Stimulated activated naive CD8-positive, alpha-beta T cell treated with anti-CD3 and anti-CD28 coated beads, Interleukin-15, Interleukin-2, amounts not matched to agents 100 U/mL and 50 U/mL, for 24 hours (primary cell): ENCODE data around the gene MX1.

Experiments used
- ATAC-seq: fragments of 150-1000 bp; cut with Tn5 transposase; one replicate; pipeline ENCODE4 v1.10.0; 2021
- DNase-seq: peaks from one replicate; pipeline ENCODE4 v3.0.0; 2021

MX1 gene

GRCh38 chr21:41425954-41426675, at the start of gene MX1:
TSS of gene MX1 (plus strand) at chr21:41426239. CDS start at chr21:41432071, 5,832 bp downstream.
- peak; percentile 83 for DNase-seq
- peak; percentile 96 for ATAC-seq

DNA sequence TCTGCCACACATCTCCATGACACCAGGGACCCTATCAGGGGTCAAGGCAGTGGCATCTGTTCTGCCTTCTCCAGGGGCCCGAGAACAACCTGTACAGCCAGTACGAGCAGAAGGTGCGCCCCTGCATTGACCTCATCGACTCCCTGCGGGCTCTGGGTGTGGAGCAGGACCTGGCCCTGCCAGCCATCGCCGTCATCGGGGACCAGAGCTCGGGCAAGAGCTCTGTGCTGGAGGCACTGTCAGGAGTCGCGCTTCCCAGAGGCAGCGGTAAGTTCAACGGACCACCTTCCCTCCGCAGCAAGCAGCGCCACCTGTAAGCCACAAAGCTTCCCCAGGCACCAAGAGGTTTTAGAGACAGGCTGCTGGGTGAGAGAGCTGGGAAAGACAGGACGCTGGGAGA, 48.3 kb upstream of the MX1 start:
- DNase-seq (no peak), ATAC-seq (no peak)

- no peak for ATAC-seq
Measured at GRCh38 chr21:41378849-41379248, 47.2 kb upstream of the MX1 start.

DNA sequence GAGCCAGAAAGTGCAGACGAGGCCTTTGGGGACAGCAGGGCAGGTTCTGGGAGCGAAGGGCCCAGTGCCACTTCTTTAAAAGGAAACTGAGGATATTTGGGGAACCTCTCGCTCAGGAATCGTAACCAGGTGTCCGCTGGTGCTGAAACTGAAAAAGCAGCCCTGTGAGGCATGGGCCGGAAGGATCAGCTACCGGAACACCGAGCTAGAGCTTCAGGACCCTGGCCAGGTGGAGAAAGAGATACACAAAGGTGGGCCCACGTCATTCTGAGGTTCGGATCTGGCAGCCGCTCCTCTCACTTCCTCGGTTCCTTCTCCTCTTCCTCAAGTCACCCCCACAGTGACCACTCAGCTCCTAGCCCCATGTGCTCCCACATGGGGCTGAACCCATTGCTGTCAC, 46.1 kb upstream of the MX1 start:
- ATAC-seq, result no peak

More at GRCh38 chr21:41378849-41379248, 47.2 kb upstream of the MX1 start:
- no peak for DNase-seq

DNA sequence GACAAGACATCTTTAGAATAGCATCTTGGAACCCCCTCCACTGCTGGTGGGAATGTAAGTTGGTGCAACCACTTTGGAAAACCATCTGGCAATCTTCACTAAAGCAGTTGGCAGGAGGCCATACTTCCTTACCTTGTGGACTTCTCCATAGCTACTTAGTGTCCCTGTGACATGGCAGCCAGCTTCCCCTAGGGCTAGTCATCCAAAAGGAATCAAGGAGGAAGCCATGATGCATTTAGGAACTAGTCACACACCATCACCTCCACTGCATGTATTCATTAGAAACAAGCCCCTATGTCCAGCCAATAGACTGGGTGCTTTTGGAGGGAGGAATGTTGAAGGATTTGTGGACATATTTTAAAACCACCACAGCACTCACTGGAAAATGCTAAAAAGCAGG, 44.3 kb upstream of the MX1 start:
- DNase-seq (no peak), ATAC-seq (no peak)

More for the DNA sequence above, 46.1 kb upstream of the MX1 start:
- DNase-seq, result no peak

GRCh38 chr21:41387042-41387819, 38.8 kb upstream of the MX1 start:
- DNase-seq (no peak), ATAC-seq (no peak)

GRCh38 chr21:41387824-41388223, 38.2 kb upstream of the MX1 start:
- DNase-seq, result no peak
- no peak for ATAC-seq

DNA sequence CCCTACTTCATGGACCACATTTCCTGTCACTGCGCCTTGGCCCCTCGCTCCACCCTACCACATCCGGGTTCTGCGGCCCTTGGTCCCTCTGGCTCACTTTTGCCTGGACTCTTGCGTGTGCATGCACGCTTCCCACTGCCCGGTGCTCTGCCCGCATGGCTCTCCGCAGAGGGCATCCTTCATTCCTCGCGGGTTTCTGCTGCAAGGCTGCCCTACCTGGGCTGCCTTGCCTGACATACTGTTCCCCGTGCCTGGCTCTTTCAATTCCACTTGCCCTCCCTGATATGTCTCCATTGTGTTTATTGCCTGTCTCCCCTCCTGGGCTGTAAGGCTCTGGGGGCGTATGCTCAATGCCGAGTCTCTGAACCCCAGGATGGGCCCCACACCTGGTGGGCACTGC, 37.8 kb upstream of the MX1 start:
- DNase-seq, result no peak
- no peak for ATAC-seq

GRCh38 chr21:41390043-41390639, 35.9 kb upstream of the MX1 start:
- no peak for ATAC-seq
- DNase-seq, result no peak

- no peak for ATAC-seq
- DNase-seq, result no peak
Measured at GRCh38 chr21:41393876-41394465, 32.1 kb upstream of the MX1 start.

- no peak for DNase-seq
- ATAC-seq, result no peak
Measured at GRCh38 chr21:41396558-41397075, 29.4 kb upstream of the MX1 start.

GRCh38 chr21:41397471-41397891, 28.6 kb upstream of the MX1 start:
- no peak for ATAC-seq
- no peak for DNase-seq

- no peak for DNase-seq
- no peak for ATAC-seq
Measured at GRCh38 chr21:41398251-41398650, 27.8 kb upstream of the MX1 start.

DNA sequence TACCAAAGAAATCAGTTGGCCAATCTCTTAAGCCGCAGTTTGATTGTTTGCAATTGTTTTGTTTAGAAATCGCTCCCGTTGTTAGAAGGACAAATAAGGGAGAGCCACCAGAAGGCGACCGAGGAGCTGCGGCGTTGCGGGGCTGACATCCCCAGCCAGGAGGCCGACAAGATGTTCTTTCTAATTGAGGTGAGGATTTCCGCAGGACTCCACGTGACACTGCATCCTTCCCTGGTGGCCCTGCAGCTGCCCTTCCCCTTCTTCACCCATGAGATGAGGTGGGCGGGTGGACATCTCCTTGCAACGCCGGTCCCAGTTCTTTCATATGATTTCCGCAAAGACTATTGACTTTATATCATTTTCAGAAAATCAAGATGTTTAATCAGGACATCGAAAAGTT, 27.2 kb upstream of the MX1 start:
- ATAC-seq (no peak), DNase-seq (no peak)

GRCh38 chr21:41399246-41399800, 26.7 kb upstream of the MX1 start:
- DNase-seq (no peak), ATAC-seq (no peak)

GRCh38 chr21:41402231-41402630, 23.8 kb upstream of the MX1 start:
- DNase-seq, result no peak

GRCh38 chr21:41402796-41403195, 23.2 kb upstream of the MX1 start:
- DNase-seq, result no peak
- no peak for ATAC-seq

More at GRCh38 chr21:41402231-41402630, 23.8 kb upstream of the MX1 start:
- ATAC-seq, result no peak

DNA sequence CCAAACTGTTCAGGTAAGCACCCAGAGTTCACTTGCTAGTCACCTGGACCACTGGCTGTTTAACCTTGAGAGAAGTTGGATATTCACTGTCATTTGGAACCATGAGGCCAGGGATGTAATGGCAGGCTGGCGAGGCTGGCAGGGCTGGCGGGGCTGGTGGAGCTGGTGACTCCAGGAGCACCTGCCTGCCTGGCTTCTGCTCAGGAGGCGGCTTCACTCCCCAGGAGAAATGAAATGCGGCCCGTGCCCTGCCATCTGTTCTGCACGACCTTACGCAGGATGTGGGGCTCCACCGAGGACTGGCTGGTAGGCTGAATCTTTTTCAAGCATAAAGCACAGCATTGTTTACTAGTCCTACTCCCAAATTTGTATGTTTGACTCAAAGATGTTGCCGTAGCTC, 22.7 kb upstream of the MX1 start:
- DNase-seq, result no peak
- ATAC-seq, result no peak

DNA sequence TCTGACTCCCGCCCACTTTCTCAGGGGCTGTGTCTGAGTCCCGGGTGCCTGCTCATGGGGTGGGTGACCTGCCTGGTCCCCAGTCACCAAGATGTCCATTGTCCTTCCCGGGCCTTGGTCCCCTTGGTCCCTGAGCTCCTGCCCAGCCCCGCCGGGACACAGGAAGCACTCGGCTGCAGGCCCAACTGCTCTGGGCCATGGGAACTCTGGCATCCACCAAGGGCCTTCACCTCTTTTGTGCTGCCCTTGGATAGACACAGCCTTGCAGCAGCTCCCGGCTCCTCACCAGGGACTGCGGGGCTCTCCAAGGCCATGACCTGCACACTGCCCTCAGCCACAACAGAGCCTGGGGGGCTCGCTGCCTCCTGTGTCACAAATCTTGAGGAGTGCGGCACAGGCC, 22.1 kb upstream of the MX1 start:
- ATAC-seq (no peak), DNase-seq (no peak)

DNA sequence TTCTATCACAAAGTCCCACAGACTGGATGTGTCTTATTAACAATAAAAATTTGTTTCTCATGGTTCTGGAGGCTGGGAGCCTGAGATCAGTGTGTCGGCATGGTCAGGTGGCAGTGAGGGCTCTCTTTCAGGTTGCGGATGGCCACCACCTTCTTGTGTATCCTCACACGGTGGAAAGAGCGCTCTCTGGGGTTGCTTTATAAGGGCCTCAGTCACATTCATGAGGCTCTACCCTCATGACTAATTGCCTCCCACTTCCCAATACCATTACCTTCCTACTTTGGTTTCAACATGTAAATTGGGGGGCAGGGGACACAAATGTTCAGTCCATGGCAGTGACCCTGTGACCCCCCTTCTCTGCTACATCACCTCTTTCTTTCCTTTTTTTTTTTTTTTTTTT, 20.7 kb upstream of the MX1 start:
- ATAC-seq, result no peak
- DNase-seq, result no peak

GRCh38 chr21:41406340-41406739, 19.7 kb upstream of the MX1 start:
- DNase-seq (no peak), ATAC-seq (no peak)
